CD4-positive, CD25-positive, alpha-beta regulatory T cell (primary cell): Measurements from ENCODE around the gene DKK2. TPM values are rescaled to one million over a fixed set of nuclear protein-coding genes. Genes with fewer than 3 reads are reported as not detected.

ENCODE experiments used
- ATAC-seq, 2 donors: fragments of 150-1000 bp; cut with Tn5 transposase; one replicate each; pipeline ENCODE4 v1.10.0; 2021; ENCODE audit warnings: low read depth in 2 of 2, moderate number of reproducible peaks in 2 of 2, moderate library complexity in 1 of 2
- DNase-seq, 3 donors: peaks; one replicate each; pipeline versions ENCODE4 v3.0.0 to v3.0.0-alpha.2; 2012 to 2022; ENCODE audit warnings: mixed read lengths in 1 of 3
- H3K27ac ChIP-seq: one replicate; pipeline ENCODE4 v1.7.0; 2013; ENCODE audit warnings: mild to moderate bottlenecking, low read length; ENCODE audit not compliant: insufficient read depth, poor library complexity, severe bottlenecking
- H3K27me3 ChIP-seq: one replicate; pipeline ENCODE4 v1.7.0; 2013; ENCODE audit warnings: low read length; ENCODE audit not compliant: control insufficient read depth, insufficient read depth
- H3K36me3 ChIP-seq: one replicate; pipeline ENCODE4 v1.7.0; 2013; ENCODE audit warnings: mild to moderate bottlenecking, low read length, moderate library complexity; ENCODE audit not compliant: control insufficient read depth, insufficient read depth
- H3K4me1 ChIP-seq: 2 replicates; pipeline ENCODE4 v1.7.0; 2013; ENCODE audit warnings: mild to moderate bottlenecking, low read length; ENCODE audit not compliant: insufficient read depth, control insufficient read depth, poor library complexity, severe bottlenecking
- H3K4me3 ChIP-seq: one replicate; pipeline ENCODE4 v1.7.0; 2013; ENCODE audit warnings: low read depth, mild to moderate bottlenecking, low read length, moderate library complexity
- H3K9me3 ChIP-seq, 2 experiments: 1 replicate in 1 of 2; 2 replicates in 1 of 2; pipeline ENCODE4 v1.7.0; 2013; ENCODE audit warnings: low read length in 2 of 2, mild to moderate bottlenecking in 1 of 2, moderate library complexity in 1 of 2; ENCODE audit not compliant: control insufficient read depth in 2 of 2
- H3K27ac Mint-ChIP-seq, 3 donors: one replicate each; pipeline ENCODE4 v1.8.0; 2020 to 2022; ENCODE audit warnings: mild to moderate bottlenecking in 3 of 3, mixed read lengths in 3 of 3, moderate library complexity in 2 of 3
- H3K27me3 Mint-ChIP-seq: one replicate; pipeline ENCODE4 v1.8.0; 2022; ENCODE audit warnings: mild to moderate bottlenecking, mixed read lengths
- H3K36me3 Mint-ChIP-seq: one replicate; pipeline ENCODE4 v1.8.0; 2020; ENCODE audit warnings: mixed read lengths
- H3K4me1 Mint-ChIP-seq, 4 donors: one replicate each; pipeline ENCODE4 v1.8.0; 2020 to 2022; ENCODE audit warnings: mixed read lengths in 4 of 4, mild to moderate bottlenecking in 1 of 4
- H3K4me3 Mint-ChIP-seq, 4 donors: one replicate each; pipeline ENCODE4 v1.8.0; 2020 to 2022; ENCODE audit warnings: mild to moderate bottlenecking in 4 of 4, mixed read lengths in 4 of 4, moderate library complexity in 3 of 4
- H3K9me3 Mint-ChIP-seq, 7 donors: one replicate each; pipeline ENCODE4 v1.8.0; 2020 to 2022; ENCODE audit warnings: mixed read lengths in 7 of 7, mild to moderate bottlenecking in 3 of 7, moderate library complexity in 2 of 7
- polyA plus RNA-seq, 4 donors: library from polyadenylated mRNA; unstranded; fragments of 300-500 nt; fragmentation: Illumina TruSeq; gene quantifications; one replicate each; pipeline ENCODE4 v1.2.3, GENCODE V29; 2021
- total RNA-seq: library from RNA; stranded (reverse); gene quantifications from one replicate; pipeline ENCODE4 v1.2.3, GENCODE V29; 2022

DKK2 gene
- not detected for total RNA-seq
- not detected for polyA plus RNA-seq

- ATAC-seq, result no peak
- Histone ChIP-seq H3K4me3 (no peak within 1 kb of the TSS), H3K27ac (no peak within 1 kb of the TSS), H3K27me3 (peaks cover 12% of the 10 kb centered on the region), H3K9me3 (no peaks in the 10 kb centered on the region), H3K36me3 (no peaks in the 10 kb centered on the region), H3K4me1 (peaks cover 7% of the 10 kb centered on the region)
- H3K9me3 Mint-ChIP-seq, result peaks cover 0 to 5% (median 0%) of the 10 kb centered on the region in 7 donors
- H3K36me3 Mint-ChIP-seq, result no peaks in the 10 kb centered on the region
- H3K4me1 Mint-ChIP-seq, result peaks cover 0 to 21% (median 2%) of the 10 kb centered on the region in 4 donors
- peak within 1 kb of the TSS in 2 of 4 donors; percentile 20 to 35 for H3K4me3 Mint-ChIP-seq
- peak within 1 kb of the TSS in 1 of 3 donors; percentile 38 for H3K27ac Mint-ChIP-seq
- peaks cover 55% of the 10 kb centered on the region for H3K27me3 Mint-ChIP-seq
- no peak for DNase-seq
Observed at GRCh38 chr4:107035819-107036583, at the start of gene DKK2. TSS of gene DKK2 (minus strand) at chr4:107036313. CDS start at chr4:107035591, 722 bp downstream.

- Mint-ChIP-seq H3K27me3 (no peaks in the 10 kb centered on the region), H3K4me1 (no peaks in the 10 kb centered on the region), H3K36me3 (no peaks in the 10 kb centered on the region), H3K4me3 (no peak overlapping the region), H3K9me3 (peaks cover 0 to 21% (median 5%) of the 10 kb centered on the region in 7 donors), H3K27ac (no peak overlapping the region)
- Histone ChIP-seq H3K27me3 (no peaks in the 10 kb centered on the region), H3K36me3 (no peaks in the 10 kb centered on the region), H3K27ac (no peak overlapping the region), H3K4me1 (no peaks in the 10 kb centered on the region), H3K9me3 (no peaks in the 10 kb centered on the region), H3K4me3 (no peak overlapping the region)
- ATAC-seq, result no peak
- no peak for DNase-seq
Observed at GRCh38 chr4:107077192-107077591, 41.1 kb upstream of the DKK2 start.

- no peak overlapping the region for H3K4me3 Mint-ChIP-seq
- Histone ChIP-seq H3K4me1 (no peaks in the 10 kb centered on the region), H3K4me3 (no peak overlapping the region), H3K27ac (no peak overlapping the region), H3K27me3 (no peaks in the 10 kb centered on the region), H3K36me3 (no peaks in the 10 kb centered on the region), H3K9me3 (no peaks in the 10 kb centered on the region)
- H3K36me3 Mint-ChIP-seq, result no peaks in the 10 kb centered on the region
- no peaks in the 10 kb centered on the region for H3K27me3 Mint-ChIP-seq
- H3K27ac Mint-ChIP-seq, result no peak overlapping the region
- no peak for ATAC-seq
- H3K4me1 Mint-ChIP-seq, result no peaks in the 10 kb centered on the region
- peaks cover 0 to 11% (median 2%) of the 10 kb centered on the region in 7 donors for H3K9me3 Mint-ChIP-seq
- no peak for DNase-seq
Observed at GRCh38 chr4:107072836-107073736, 37.0 kb upstream of the DKK2 start.

- ATAC-seq, result no peak
- H3K4me3 Mint-ChIP-seq, result no peak overlapping the region
Observed at GRCh38 chr4:107071108-107071507, 35.0 kb upstream of the DKK2 start.

GRCh38 chr4:107069049-107069448, 32.9 kb upstream of the DKK2 start:
- H3K36me3 Mint-ChIP-seq, result no peaks in the 10 kb centered on the region
- H3K4me1 ChIP-seq, result no peaks in the 10 kb centered on the region
- no peak overlapping the region for H3K27ac Mint-ChIP-seq
- H3K4me3 ChIP-seq, result no peak overlapping the region
- no peaks in the 10 kb centered on the region for H3K36me3 ChIP-seq
- H3K9me3 Mint-ChIP-seq, result peaks cover 0 to 7% (median 0%) of the 10 kb centered on the region in 7 donors
- H3K27ac ChIP-seq, result no peak overlapping the region
- no peaks in the 10 kb centered on the region for H3K4me1 Mint-ChIP-seq
- no peak overlapping the region for H3K4me3 Mint-ChIP-seq
- no peaks in the 10 kb centered on the region for H3K27me3 ChIP-seq
- H3K9me3 ChIP-seq, result no peaks in the 10 kb centered on the region
- no peak for ATAC-seq
- no peak for DNase-seq
- H3K27me3 Mint-ChIP-seq, result no peaks in the 10 kb centered on the region

More at GRCh38 chr4:107071108-107071507, 35.0 kb upstream of the DKK2 start:
- Histone ChIP-seq H3K4me3 (no peak overlapping the region), H3K27ac (no peak overlapping the region), H3K27me3 (no peaks in the 10 kb centered on the region), H3K9me3 (no peaks in the 10 kb centered on the region), H3K36me3 (no peaks in the 10 kb centered on the region), H3K4me1 (no peaks in the 10 kb centered on the region)
- Mint-ChIP-seq H3K36me3 (no peaks in the 10 kb centered on the region), H3K4me1 (no peaks in the 10 kb centered on the region), H3K27me3 (no peaks in the 10 kb centered on the region), H3K9me3 (peaks cover 0 to 11% (median 2%) of the 10 kb centered on the region in 7 donors), H3K27ac (no peak overlapping the region)
- no peak for DNase-seq

GRCh38 chr4:107068116-107068515, 32.0 kb upstream of the DKK2 start:
- H3K4me1 Mint-ChIP-seq, result no peaks in the 10 kb centered on the region
- no peak overlapping the region for H3K27ac Mint-ChIP-seq
- DNase-seq (no peak), ATAC-seq (no peak)
- H3K27me3 Mint-ChIP-seq, result no peaks in the 10 kb centered on the region
- no peaks in the 10 kb centered on the region for H3K4me1 ChIP-seq
- H3K36me3 ChIP-seq, result no peaks in the 10 kb centered on the region
- H3K27me3 ChIP-seq, result no peaks in the 10 kb centered on the region
- H3K36me3 Mint-ChIP-seq, result no peaks in the 10 kb centered on the region
- peaks cover 0 to 7% (median 0%) of the 10 kb centered on the region in 7 donors for H3K9me3 Mint-ChIP-seq
- no peak overlapping the region for H3K27ac ChIP-seq
- no peaks in the 10 kb centered on the region for H3K9me3 ChIP-seq
- no peak overlapping the region for H3K4me3 Mint-ChIP-seq
- no peak overlapping the region for H3K4me3 ChIP-seq

GRCh38 chr4:107066621-107067020, 30.5 kb upstream of the DKK2 start:
- H3K4me3 Mint-ChIP-seq, result no peak overlapping the region
- H3K27me3 Mint-ChIP-seq, result no peaks in the 10 kb centered on the region
- H3K27me3 ChIP-seq, result no peaks in the 10 kb centered on the region
- no peak overlapping the region for H3K4me3 ChIP-seq
- H3K4me1 ChIP-seq, result no peaks in the 10 kb centered on the region
- ATAC-seq, result no peak
- no peak for DNase-seq
- no peaks in the 10 kb centered on the region for H3K9me3 ChIP-seq
- no peaks in the 10 kb centered on the region for H3K36me3 Mint-ChIP-seq
- H3K4me1 Mint-ChIP-seq, result no peaks in the 10 kb centered on the region
- no peak overlapping the region for H3K27ac ChIP-seq
- H3K9me3 Mint-ChIP-seq, result peaks cover 0 to 4% (median 0%) of the 10 kb centered on the region in 7 donors
- H3K27ac Mint-ChIP-seq, result no peak overlapping the region
- H3K36me3 ChIP-seq, result no peaks in the 10 kb centered on the region
